Smooth muscle cell (in vitro differentiated cells): ENCODE data around the gene CDH23. TPM values are rescaled to one million over a fixed set of nuclear protein-coding genes. Genes with fewer than 3 reads are reported as not detected.

Source experiments
- DNase-seq: peaks from one replicate; lab custom pipeline; 2025; ENCODE audit not compliant: unreplicated experiment; lab: John Stamatoyannopoulos, UW
- H2AFZ ChIP-seq: fragments of 200-600 bp; sonication (generic); 2 replicates; pipeline ENCODE4 v1.6.0; 2016; ENCODE audit warnings: antibody characterized with exemption, low read depth, mild to moderate bottlenecking
- H3F3A ChIP-seq: fragments of 200-600 bp; sonication (generic); 2 replicates; pipeline ENCODE4 v1.6.0; 2017; ENCODE audit warnings: antibody characterized with exemption, low read depth
- H3K27ac ChIP-seq: fragments of 200-600 bp; sonication (generic); 2 replicates; pipeline ENCODE4 v1.5.1; 2016; ENCODE audit warnings: low read depth, mild to moderate bottlenecking
- H3K27me3 ChIP-seq: fragments of 200-600 bp; sonication (generic); 2 replicates; pipeline ENCODE4 v1.6.1; 2016; ENCODE audit warnings: low read depth, mild to moderate bottlenecking
- H3K36me3 ChIP-seq: fragments of 200-600 bp; sonication (generic); 2 replicates; pipeline ENCODE4 v1.5.1; 2016; ENCODE audit warnings: low read depth
- H3K4me1 ChIP-seq: fragments of 200-600 bp; sonication (generic); 2 replicates; pipeline ENCODE4 v1.5.1; 2016; ENCODE audit warnings: low read depth
- H3K4me2 ChIP-seq: fragments of 200-600 bp; sonication (generic); 2 replicates; pipeline ENCODE4 v1.6.0; 2016; ENCODE audit warnings: mild to moderate bottlenecking
- H3K4me3 ChIP-seq: fragments of 200-600 bp; sonication (generic); 2 replicates; pipeline ENCODE4 v1.5.1; 2016; ENCODE audit warnings: mild to moderate bottlenecking
- H3K79me2 ChIP-seq: fragments of 200-600 bp; sonication (generic); 2 replicates; pipeline ENCODE4 v1.6.0; 2016; ENCODE audit warnings: low read depth, mild to moderate bottlenecking
- H3K9ac ChIP-seq: fragments of 200-600 bp; sonication (generic); 2 replicates; pipeline ENCODE4 v1.6.0; 2016; ENCODE audit warnings: low read depth
- H3K9me3 ChIP-seq: fragments of 200-600 bp; sonication (generic); replicated peaks from 2 replicates; pipeline ENCODE4 v1.5.1; 2016; ENCODE audit warnings: low read depth
- H4K20me1 ChIP-seq: fragments of 200-600 bp; sonication (generic); 2 replicates; pipeline ENCODE4 v1.6.0; 2016; ENCODE audit warnings: low read depth
- CTCF ChIP-seq: fragments of 200-600 bp; sonication (generic); IDR thresholded peaks from 2 replicates; pipeline ENCODE4 v1.5.1; 2017; ENCODE audit warnings: borderline replicate concordance, mild to moderate bottlenecking, antibody characterized with exemption; ENCODE audit not compliant: insufficient read depth, poor library complexity, severe bottlenecking
- WGBS: methylation state at CpG from one replicate; pipeline ENCODE4 v1.1.7; 2016; ENCODE audit warnings: low lambda C conversion rate; 5-methylcytosine and 5-hydroxymethylcytosine counted together
- polyA plus RNA-seq: library from polyadenylated mRNA; unstranded; fragments of >200 nt; fragmentation: Nextera tagmentation; extraction: Ambion mirVana; gene quantifications from 2 replicates; pipeline ENCODE4 v1.2.1, GENCODE V29; 2016
- total RNA-seq: library from RNA; depleted of rRNA; stranded (reverse); fragments of >200 nt; gene quantifications from 2 replicates; pipeline ENCODE4 v1.2.3, GENCODE V29; 2014

CDH23 gene
- total and polyA plus RNA-seq, 2 experiments from 2014 or later: 0.99 to 2.5 TPM

GRCh38 chr10:71632896-71633600, 236.3 kb downstream of the CDH23 start:
- WGBS: 87% methylated on average over 10 of the region's 10 CpGs
- no peak for DNase-seq

GRCh38 chr10:71633920-71634319, 237.2 kb downstream of the CDH23 start:
- H3K79me2 ChIP-seq: no peaks in the 10 kb centered on the region
- WGBS: 58% methylated on average over 4 of the region's 4 CpGs
- H3K4me3 ChIP-seq: no peak overlapping the region
- DNase-seq: no peak
- no peak overlapping the region for H3K27ac ChIP-seq
- peaks cover 50% of the 10 kb centered on the region for H3K4me1 ChIP-seq
- H3K27me3 ChIP-seq: no peaks in the 10 kb centered on the region
- H4K20me1 ChIP-seq: no peaks in the 10 kb centered on the region
- TF ChIP-seq CTCF: no peak
- no peak overlapping the region for H3K9ac ChIP-seq
- no peaks in the 10 kb centered on the region for H3F3A ChIP-seq
- H2AFZ ChIP-seq: no peak overlapping the region
- no peaks in the 10 kb centered on the region for H3K9me3 ChIP-seq
- no peaks in the 10 kb centered on the region for H3K36me3 ChIP-seq
- no peak overlapping the region for H3K4me2 ChIP-seq

More at GRCh38 chr10:71632896-71633600, 236.3 kb downstream of the CDH23 start:
- Histone ChIP-seq H3K4me2 (no peak overlapping the region), H3K36me3 (no peaks in the 10 kb centered on the region), H3K9ac (no peak overlapping the region), H3K4me1 (peaks cover 44% of the 10 kb centered on the region), H3F3A (no peaks in the 10 kb centered on the region), H3K79me2 (no peaks in the 10 kb centered on the region), H4K20me1 (no peaks in the 10 kb centered on the region), H3K27ac (no peak overlapping the region), H3K27me3 (no peaks in the 10 kb centered on the region), H2AFZ (no peak overlapping the region), H3K9me3 (no peaks in the 10 kb centered on the region), H3K4me3 (no peak overlapping the region)
- TF ChIP-seq CTCF: no peak

- 70% methylated on average over 5 of the region's 5 CpGs for WGBS
- H3K4me3 ChIP-seq: no peak overlapping the region
- no peaks in the 10 kb centered on the region for H3F3A ChIP-seq
- no peak overlapping the region for H3K27ac ChIP-seq
- DNase-seq: no peak
- H3K9me3 ChIP-seq: no peaks in the 10 kb centered on the region
- TF ChIP-seq CTCF: no peak
- no peak overlapping the region for H3K4me2 ChIP-seq
- H3K27me3 ChIP-seq: no peaks in the 10 kb centered on the region
- H3K4me1 ChIP-seq: peaks cover 49% of the 10 kb centered on the region
- H4K20me1 ChIP-seq: no peaks in the 10 kb centered on the region
- H3K9ac ChIP-seq: no peak overlapping the region
- H2AFZ ChIP-seq: no peak overlapping the region
- H3K79me2 ChIP-seq: no peaks in the 10 kb centered on the region
- no peaks in the 10 kb centered on the region for H3K36me3 ChIP-seq
These were observed 237.9 kb downstream of the CDH23 start for GRCh38 chr10:71634531-71635164.
